Measurements from ENCODE around the gene SENP1. TPM values are rescaled to one million over a fixed set of nuclear protein-coding genes. Genes with fewer than 3 reads are reported as not detected.

SENP1 gene
- total and polyA plus RNA-seq, 2 donors (not counting 3 experiments of a cell fraction or from before 2014, with no cell fraction given): 9.9 to 20.5 TPM

DNA sequence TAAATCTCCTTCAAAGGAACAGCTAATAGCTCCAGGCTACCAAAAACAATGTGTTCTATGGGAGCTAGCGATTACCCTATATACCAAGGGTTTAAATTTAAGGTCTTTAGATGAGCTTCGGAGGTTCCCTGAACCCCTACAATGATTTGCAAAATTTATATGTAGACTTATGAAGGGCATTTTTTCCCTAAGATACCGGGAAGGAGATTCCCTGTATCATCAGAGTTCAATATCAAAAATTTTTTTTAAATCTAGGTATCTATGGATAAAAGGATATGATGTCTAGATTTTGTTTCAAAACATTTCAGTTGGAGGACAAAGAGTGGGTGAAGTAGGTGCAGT is 83.7 kb downstream of the SENP1 start:
- no peak overlapping the region for H3K27ac ChIP-seq (ENCODE audit: insufficient read depth, low read depth, low read length)
- ChIA-PET CTCF (no interaction called here), POLR2A (no interaction called here)
- no TSS peak for BruUV-seq (replicated peaks)
- H3K4me1 ChIP-seq (ENCODE audit: control insufficient read depth, extremely low read depth, insufficient read depth, low read length): no peaks in the 10 kb centered on the region
- H3K36me3 ChIP-seq (ENCODE audit: control insufficient read depth in 2 of 2, extremely low read depth in 1 of 2, insufficient read depth in 2 of 2, low read length in 2 of 2): no peaks in the 10 kb centered on the region
- H3K9me3 ChIP-seq (replicated peaks; ENCODE audit: control insufficient read depth, insufficient read depth, low read length): no peaks in the 10 kb centered on the region
- H3K4me3 ChIP-seq (replicated peaks in 1 of 3; ENCODE audit: insufficient read depth in 1 of 3, low read depth in 1 of 3, low read length in 3 of 3): no peak overlapping the region
- dilution Hi-C loops (cut with MboI; ENCODE audit: extremely low pct_ligation_motif_present, low sequenced_read_pairs): no loop called here
- H3K9me1 ChIP-seq (replicated peaks; ENCODE audit: control insufficient read depth, extremely low read depth, insufficient read depth, low read length): no peaks in the 10 kb centered on the region
- FAIRE-seq (no peak), DNase-seq (ENCODE audit: low read depth, low spot score) (no peak)
- H4K20me1 ChIP-seq (replicated peaks; ENCODE audit: control insufficient read depth, extremely low read depth, insufficient read depth, low read length): no peaks in the 10 kb centered on the region
- no peak for TF ChIP-seq POLR2A (IDR thresholded peaks at IDR 0.05; ENCODE audit: low read depth, low read length)
- TF ChIP-seq, protein P1, sequence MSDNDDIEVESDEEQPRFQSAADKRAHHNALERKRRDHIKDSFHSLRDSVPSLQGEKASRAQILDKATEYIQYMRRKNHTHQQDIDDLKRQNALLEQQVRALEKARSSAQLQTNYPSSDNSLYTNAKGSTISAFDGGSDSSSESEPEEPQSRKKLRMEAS (IDR thresholded peaks at IDR 0.05; ENCODE audit: insufficient read depth, insufficient read length): no peak
- no peak for TF ChIP-seq EZH2 (IDR thresholded peaks at IDR 0.05; ENCODE audit: borderline replicate concordance, low read depth, low read length, severe bottlenecking)
- TF ChIP-seq, protein P2, sequence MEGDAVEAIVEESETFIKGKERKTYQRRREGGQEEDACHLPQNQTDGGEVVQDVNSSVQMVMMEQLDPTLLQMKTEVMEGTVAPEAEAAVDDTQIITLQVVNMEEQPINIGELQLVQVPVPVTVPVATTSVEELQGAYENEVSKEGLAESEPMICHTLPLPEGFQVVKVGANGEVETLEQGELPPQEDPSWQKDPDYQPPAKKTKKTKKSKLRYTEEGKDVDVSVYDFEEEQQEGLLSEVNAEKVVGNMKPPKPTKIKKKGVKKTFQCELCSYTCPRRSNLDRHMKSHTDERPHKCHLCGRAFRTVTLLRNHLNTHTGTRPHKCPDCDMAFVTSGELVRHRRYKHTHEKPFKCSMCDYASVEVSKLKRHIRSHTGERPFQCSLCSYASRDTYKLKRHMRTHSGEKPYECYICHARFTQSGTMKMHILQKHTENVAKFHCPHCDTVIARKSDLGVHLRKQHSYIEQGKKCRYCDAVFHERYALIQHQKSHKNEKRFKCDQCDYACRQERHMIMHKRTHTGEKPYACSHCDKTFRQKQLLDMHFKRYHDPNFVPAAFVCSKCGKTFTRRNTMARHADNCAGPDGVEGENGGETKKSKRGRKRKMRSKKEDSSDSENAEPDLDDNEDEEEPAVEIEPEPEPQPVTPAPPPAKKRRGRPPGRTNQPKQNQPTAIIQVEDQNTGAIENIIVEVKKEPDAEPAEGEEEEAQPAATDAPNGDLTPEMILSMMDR (IDR thresholded peaks at IDR 0.05; ENCODE audit: extremely low read depth in 1 of 2, insufficient read depth in 1 of 2, low read depth in 1 of 2, low read length in 2 of 2): no peak
- TF ChIP-seq JUN (IDR thresholded peaks at IDR 0.05; ENCODE audit: borderline replicate concordance, insufficient read depth, insufficient read length, low read depth): no peak
- no peak for TF ChIP-seq GATA2 (IDR thresholded peaks at IDR 0.05; ENCODE audit: insufficient read depth, insufficient read length, low read depth, low read length)
- TF ChIP-seq FOS (IDR thresholded peaks at IDR 0.05; ENCODE audit: borderline replicate concordance, insufficient read depth, low read length): no peak
- TF ChIP-seq MYC (IDR thresholded peaks at IDR 0.05; ENCODE audit: low read depth, low read length): no peak
- TF ChIP-seq POLR2AphosphoS5 (IDR thresholded peaks at IDR 0.05; ENCODE audit: insufficient read depth, low read depth, low read length): no peak
- peaks cover 15 to 42% of the 10 kb centered on the region in 2 experiments for H3K27me3 ChIP-seq (ENCODE audit: control insufficient read depth in 2 of 2, insufficient read depth in 2 of 2, low read length in 2 of 2)
- no peaks in the 10 kb centered on the region for H3K79me2 ChIP-seq (ENCODE audit: control insufficient read depth, insufficient read depth, low read length)
- intact Hi-C loops (cut with micrococcal nuclease): no loop called here
- H3K4me2 ChIP-seq (ENCODE audit: insufficient read depth, low read length): no peak overlapping the region
- H3K9ac ChIP-seq (replicated peaks; ENCODE audit: extremely low read depth, insufficient read depth, low read length): no peak overlapping the region
- H2AFZ ChIP-seq (ENCODE audit: low read depth, low read length): no peak overlapping the region
